OCI-LY1 (cell line): ENCODE results near the gene JPH3.
A peak's percentile ranks its signal among the peaks of the same experiment; 100 is the strongest.

ENCODE experiments used
- H2AFZ ChIP-seq: fragments of 200-600 bp; sonication (generic), shearing (Covaris generic); 2 replicates; pipeline ENCODE4 v1.6.0; 2014; ENCODE audit warnings: antibody characterized with exemption, mild to moderate bottlenecking, low read length
- H3F3A ChIP-seq: fragments of 200-600 bp; sonication (generic), shearing (Covaris generic); 2 replicates; pipeline ENCODE4 v1.6.0; 2014; ENCODE audit warnings: mild to moderate bottlenecking, antibody characterized with exemption, low read length, moderate library complexity; ENCODE audit not compliant: insufficient read depth
- H3K27ac ChIP-seq: fragments of 200-600 bp; sonication (generic); 2 replicates; pipeline ENCODE4 v1.5.1; 2014; ENCODE audit warnings: low read length, mixed run types, mild to moderate bottlenecking, low read depth; ENCODE audit not compliant: poor library complexity, severe bottlenecking
- H3K27me3 ChIP-seq: fragments of 200-600 bp; sonication (generic); 2 replicates; pipeline ENCODE4 v1.6.0; 2014; ENCODE audit warnings: antibody characterized with exemption, mild to moderate bottlenecking, low read length, moderate library complexity; ENCODE audit not compliant: insufficient read depth
- H3K36me3 ChIP-seq: fragments of 200-600 bp; sonication (generic); 2 replicates; pipeline ENCODE4 v1.6.1; 2014; ENCODE audit warnings: mild to moderate bottlenecking, antibody characterized with exemption, low read length, moderate library complexity, mixed read lengths; ENCODE audit not compliant: insufficient read depth
- H3K4me1 ChIP-seq: fragments of 200-600 bp; sonication (generic); 2 replicates; pipeline ENCODE4 v1.5.1; 2014; ENCODE audit warnings: mild to moderate bottlenecking, low read length, moderate library complexity; ENCODE audit not compliant: insufficient read depth, severe bottlenecking
- H3K4me2 ChIP-seq: fragments of 200-600 bp; sonication (generic), shearing (Covaris generic); 2 replicates; pipeline ENCODE4 v1.6.1; 2014; ENCODE audit warnings: low read length
- H3K4me3 ChIP-seq: fragments of 200-600 bp; sonication (generic); 2 replicates; pipeline ENCODE4 v1.5.1; 2014; ENCODE audit warnings: low read length, low read depth, mild to moderate bottlenecking, mixed read lengths; ENCODE audit not compliant: poor library complexity, severe bottlenecking
- H3K79me2 ChIP-seq: fragments of 200-600 bp; shearing (Covaris generic); 2 replicates; pipeline ENCODE4 v1.6.1; 2016; ENCODE audit warnings: mixed run types, low read length, mixed read lengths; ENCODE audit not compliant: insufficient read depth
- H3K9ac ChIP-seq: fragments of 200-600 bp; sonication (generic), shearing (Covaris generic); 2 replicates; pipeline ENCODE4 v1.6.1; 2014; ENCODE audit warnings: mild to moderate bottlenecking, low read length, mixed read lengths
- H3K9me2 ChIP-seq: fragments of 200-600 bp; sonication (generic), shearing (Covaris generic); 2 replicates; pipeline ENCODE4 v1.6.1; 2014; ENCODE audit warnings: low read depth, mild to moderate bottlenecking, low read length, mixed read lengths
- H3K9me3 ChIP-seq: fragments of 200-600 bp; shearing (Covaris generic); 2 replicates; pipeline ENCODE4 v1.6.1; 2014; ENCODE audit warnings: low read length, mixed read lengths
- H4K20me1 ChIP-seq: fragments of 200-600 bp; sonication (generic), shearing (Covaris generic); 2 replicates; pipeline ENCODE4 v1.6.0; 2016; ENCODE audit warnings: mild to moderate bottlenecking, low read length; ENCODE audit not compliant: insufficient read depth
- EZH2 ChIP-seq: fragments of 200-600 bp; sonication (generic), shearing (Covaris generic); IDR thresholded peaks from 2 replicates; pipeline ENCODE4 v1.8.0; 2017; ENCODE audit warnings: borderline replicate concordance, mixed run types, mild to moderate bottlenecking, antibody characterized with exemption, low read length, moderate library complexity, mixed read lengths
- TF ChIP-seq, protein P1 (sequence below): fragments of 200-600 bp; sonication (generic), shearing (Covaris generic); IDR thresholded peaks from 2 replicates; pipeline ENCODE4 v1.5.1; 2017; ENCODE audit warnings: mild to moderate bottlenecking, antibody characterized with exemption, low read length, moderate library complexity, mixed read lengths

The JPH3 gene

DNA sequence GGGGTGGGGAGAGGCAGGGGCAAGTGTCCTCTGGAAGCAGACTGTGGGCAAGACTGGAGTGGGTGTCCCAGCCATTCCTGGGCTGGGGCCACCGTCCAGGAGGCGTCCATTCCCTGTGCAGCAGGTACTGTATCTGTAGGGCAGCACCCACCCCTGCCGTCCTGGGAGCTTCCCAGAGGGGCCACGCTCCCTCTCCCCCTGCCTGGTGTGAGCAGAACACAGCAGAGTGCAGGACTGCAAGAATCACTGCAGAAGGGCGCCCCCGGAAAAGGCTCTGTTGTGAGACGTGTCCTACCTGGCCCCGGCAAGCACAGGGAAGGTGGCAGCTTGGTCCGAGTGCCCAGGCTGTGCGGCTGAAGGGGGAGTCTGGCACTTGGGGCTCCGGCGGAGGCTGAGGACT lies 93.2 kb downstream of the JPH3 start:
- no peaks in the 10 kb centered on the region for H3K9me3 ChIP-seq
- H3K4me3 ChIP-seq: no peak overlapping the region
- no peaks in the 10 kb centered on the region for H4K20me1 ChIP-seq
- H3K9ac ChIP-seq: no peak overlapping the region
- TF ChIP-seq, protein P1, sequence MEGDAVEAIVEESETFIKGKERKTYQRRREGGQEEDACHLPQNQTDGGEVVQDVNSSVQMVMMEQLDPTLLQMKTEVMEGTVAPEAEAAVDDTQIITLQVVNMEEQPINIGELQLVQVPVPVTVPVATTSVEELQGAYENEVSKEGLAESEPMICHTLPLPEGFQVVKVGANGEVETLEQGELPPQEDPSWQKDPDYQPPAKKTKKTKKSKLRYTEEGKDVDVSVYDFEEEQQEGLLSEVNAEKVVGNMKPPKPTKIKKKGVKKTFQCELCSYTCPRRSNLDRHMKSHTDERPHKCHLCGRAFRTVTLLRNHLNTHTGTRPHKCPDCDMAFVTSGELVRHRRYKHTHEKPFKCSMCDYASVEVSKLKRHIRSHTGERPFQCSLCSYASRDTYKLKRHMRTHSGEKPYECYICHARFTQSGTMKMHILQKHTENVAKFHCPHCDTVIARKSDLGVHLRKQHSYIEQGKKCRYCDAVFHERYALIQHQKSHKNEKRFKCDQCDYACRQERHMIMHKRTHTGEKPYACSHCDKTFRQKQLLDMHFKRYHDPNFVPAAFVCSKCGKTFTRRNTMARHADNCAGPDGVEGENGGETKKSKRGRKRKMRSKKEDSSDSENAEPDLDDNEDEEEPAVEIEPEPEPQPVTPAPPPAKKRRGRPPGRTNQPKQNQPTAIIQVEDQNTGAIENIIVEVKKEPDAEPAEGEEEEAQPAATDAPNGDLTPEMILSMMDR: no peak
- no peak for TF ChIP-seq EZH2
- no peaks in the 10 kb centered on the region for H3K79me2 ChIP-seq
- no peak overlapping the region for H3K4me2 ChIP-seq
- peaks cover 51% of the 10 kb centered on the region for H3K4me1 ChIP-seq
- H3K36me3 ChIP-seq: peaks cover 57% of the 10 kb centered on the region
- no peak overlapping the region for H3K27ac ChIP-seq
- H2AFZ ChIP-seq: no peak overlapping the region
- H3K27me3 ChIP-seq: no peaks in the 10 kb centered on the region
- H3F3A ChIP-seq: peaks cover 8% of the 10 kb centered on the region; the same call in 1 of the 2 replicates
- H3K9me2 ChIP-seq: no peaks in the 10 kb centered on the region

DNA sequence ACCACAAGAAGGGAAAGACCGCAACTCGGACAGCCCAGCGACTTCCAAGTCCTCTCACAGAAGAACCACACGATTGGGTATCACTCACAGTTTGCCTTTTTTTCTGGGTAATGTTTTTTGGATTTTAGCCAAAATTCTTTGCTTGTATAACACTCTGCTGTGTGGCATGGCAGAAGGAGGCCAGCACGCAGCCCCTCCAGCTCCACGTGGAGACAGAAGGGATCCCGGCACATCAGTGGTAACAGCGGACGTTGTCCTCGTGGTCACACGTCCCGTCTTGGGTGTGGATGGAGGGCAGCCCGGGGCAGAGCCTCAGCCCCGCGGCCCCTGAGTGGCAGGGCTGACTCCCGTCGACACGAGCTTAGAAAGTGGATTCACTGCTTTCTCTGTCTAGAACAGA lies 94.4 kb downstream of the JPH3 start:
- Histone ChIP-seq H3K4me2 (no peak overlapping the region), H3K36me3 (peaks cover 57% of the 10 kb centered on the region), H2AFZ (no peak overlapping the region), H3K4me3 (no peak overlapping the region), H4K20me1 (no peaks in the 10 kb centered on the region), H3K9me3 (no peaks in the 10 kb centered on the region), H3K79me2 (no peaks in the 10 kb centered on the region), H3K9me2 (no peaks in the 10 kb centered on the region), H3F3A (peaks cover 7% of the 10 kb centered on the region; the same call in 1 of the 2 replicates), H3K4me1 (peaks cover 56% of the 10 kb centered on the region), H3K27ac (no peak overlapping the region), H3K27me3 (no peaks in the 10 kb centered on the region), H3K9ac (no peak overlapping the region)
- TF ChIP-seq, protein P1: no peak
- no peak for TF ChIP-seq EZH2

DNA sequence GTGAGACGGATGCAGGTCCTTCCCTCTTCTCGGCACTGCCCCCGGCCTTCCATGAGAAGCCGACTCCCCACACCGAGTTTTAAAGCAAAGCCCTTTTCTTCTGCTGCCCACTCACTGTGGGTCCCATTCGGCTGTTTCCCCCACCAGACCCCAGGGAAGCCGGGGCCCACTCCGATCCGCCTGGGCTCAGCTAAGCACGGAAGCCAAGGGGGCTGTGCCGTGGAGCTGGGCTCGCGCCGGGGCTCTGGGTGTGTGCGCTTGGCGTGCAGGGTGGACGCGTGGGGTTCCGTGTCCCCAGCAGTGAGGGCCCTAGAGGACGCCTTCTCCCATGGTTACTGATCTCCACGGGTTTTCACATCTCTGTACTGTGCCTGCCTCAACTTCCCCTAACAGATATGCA lies 94.9 kb downstream of the JPH3 start:
- no peak overlapping the region; the same call in 1 of the 2 replicates for H3K4me2 ChIP-seq
- H3K9me3 ChIP-seq: no peaks in the 10 kb centered on the region
- peaks cover 61% of the 10 kb centered on the region for H3K36me3 ChIP-seq
- H3K27ac ChIP-seq: peak overlapping the region; percentile 99
- H3K27me3 ChIP-seq: no peaks in the 10 kb centered on the region
- peak overlapping the region; percentile 79; the same call in 1 of the 2 replicates for H3K9ac ChIP-seq
- no peak overlapping the region for H2AFZ ChIP-seq
- H3K79me2 ChIP-seq: no peaks in the 10 kb centered on the region
- H4K20me1 ChIP-seq: no peaks in the 10 kb centered on the region
- H3K4me3 ChIP-seq: no peak overlapping the region
- 0 out of 2 replicates have a peak, but pooled peaks cover 10% of the 10 kb centered on the region for H3F3A ChIP-seq
- TF ChIP-seq, protein P1: no peak
- no peaks in the 10 kb centered on the region for H3K9me2 ChIP-seq
- peaks cover 56% of the 10 kb centered on the region for H3K4me1 ChIP-seq
